GOT3 (cell line): ENCODE data around the gene WAC.

Source experiments
- DNase-seq: peaks from one replicate; lab custom pipeline; 2025; ENCODE audit warnings: mixed read lengths; lab: John Stamatoyannopoulos, UW

Gene WAC

GRCh38 chr10:28666751-28667467 lies 134.0 kb downstream of the WAC start:
- DNase-seq: no peak

- peak; percentile 7 for DNase-seq
These were observed 135.7 kb downstream of the WAC start for GRCh38 chr10:28668363-28669226.

GRCh38 chr10:28669227-28670173 lies 136.6 kb downstream of the WAC start:
- no peak for DNase-seq
